GM23338 (cell line): Measurements from ENCODE around the gene HOXA10. TPM values are rescaled to one million over a fixed set of nuclear protein-coding genes. Genes with fewer than 3 reads are reported as not detected.

ENCODE experiments used
- ATAC-seq: fragments of 200-7000 bp; cut with Tn5 transposase; 3 replicates; pipeline ENCODE4 v1.9.1; 2020
- DNase-seq: peaks from one replicate; pipeline ENCODE4 v3.0.0-alpha.2; 2015; ENCODE audit warnings: low spot score
- H2AFZ ChIP-seq: fragments of 200-600 bp; sonication (generic); 2 replicates; pipeline ENCODE4 v1.8.0; 2016; ENCODE audit warnings: antibody characterized with exemption, mild to moderate bottlenecking, moderate library complexity
- H3F3A ChIP-seq: fragments of 200-600 bp; sonication (generic); replicated peaks from 2 replicates; pipeline ENCODE4 v1.8.0; 2017; ENCODE audit warnings: antibody characterized with exemption, mixed run types, low read depth
- H3K27ac ChIP-seq: fragments of 200-600 bp; sonication (generic); 2 replicates; pipeline ENCODE4 v1.6.1; 2016; ENCODE audit warnings: low read depth
- H3K27me3 ChIP-seq: fragments of 200-600 bp; sonication (generic); 2 replicates; pipeline ENCODE4 v1.8.0; 2016; ENCODE audit warnings: mild to moderate bottlenecking, mixed run types, moderate library complexity; ENCODE audit not compliant: insufficient read depth
- H3K36me3 ChIP-seq: fragments of 200-600 bp; sonication (generic); 2 replicates; pipeline ENCODE4 v1.8.0; 2016; ENCODE audit warnings: mild to moderate bottlenecking; ENCODE audit not compliant: insufficient read depth
- H3K4me1 ChIP-seq: fragments of 200-600 bp; sonication (generic); 2 replicates; pipeline ENCODE4 v1.8.0; 2016; ENCODE audit warnings: mild to moderate bottlenecking, moderate library complexity; ENCODE audit not compliant: insufficient read depth
- H3K4me2 ChIP-seq: fragments of 200-600 bp; sonication (generic); 2 replicates; pipeline ENCODE4 v1.7.1; 2017; ENCODE audit warnings: mixed run types
- H3K4me3 ChIP-seq: fragments of 200-600 bp; sonication (generic); 2 replicates; pipeline ENCODE4 v1.6.1; 2016; ENCODE audit warnings: mixed run types
- H3K79me2 ChIP-seq: fragments of 200-600 bp; sonication (generic); replicated peaks from 2 replicates; pipeline ENCODE4 v1.8.0; 2017; ENCODE audit warnings: mild to moderate bottlenecking; ENCODE audit not compliant: insufficient read depth
- H3K9me2 ChIP-seq: fragments of 200-600 bp; sonication (generic); 2 replicates; pipeline ENCODE4 v1.8.0; 2017; ENCODE audit not compliant: insufficient read depth
- H4K20me1 ChIP-seq: fragments of 200-600 bp; sonication (generic); replicated peaks from 2 replicates; pipeline ENCODE4 v1.8.0; 2017; ENCODE audit warnings: mild to moderate bottlenecking; ENCODE audit not compliant: insufficient read depth
- H3K27ac Mint-ChIP-seq: 2 replicates; pipeline ENCODE4 v1.8.0; 2020; ENCODE audit warnings: inconsistent platforms, mild to moderate bottlenecking, moderate library complexity, mixed read lengths
- H3K27me3 Mint-ChIP-seq: 3 replicates; pipeline ENCODE4 v1.8.0; 2022; ENCODE audit warnings: low read depth, mild to moderate bottlenecking, moderate library complexity, mixed read lengths, inconsistent platforms; ENCODE audit not compliant: insufficient read depth, poor library complexity
- H3K36me3 Mint-ChIP-seq: 3 replicates; pipeline ENCODE4 v1.8.0; 2021; ENCODE audit warnings: low read depth, mild to moderate bottlenecking, inconsistent platforms, moderate library complexity, mixed read lengths
- H3K4me1 Mint-ChIP-seq: 3 replicates; pipeline ENCODE4 v1.8.0; 2020; ENCODE audit warnings: mild to moderate bottlenecking, inconsistent platforms, mixed read lengths
- H3K4me3 Mint-ChIP-seq: 3 replicates; pipeline ENCODE4 v1.8.0; 2021; ENCODE audit warnings: moderate library complexity, mild to moderate bottlenecking, inconsistent platforms, mixed read lengths
- H3K9me3 Mint-ChIP-seq: 3 replicates; pipeline ENCODE4 v1.8.0; 2020; ENCODE audit warnings: moderate library complexity, mild to moderate bottlenecking, inconsistent platforms, mixed read lengths
- EZH2 ChIP-seq: fragments of 200-600 bp; sonication (generic); IDR thresholded peaks from one replicate; pipeline ENCODE4 v1.8.0; 2017; ENCODE audit warnings: antibody characterized with exemption, mild to moderate bottlenecking, low read depth; ENCODE audit not compliant: unreplicated experiment
- EZH2phosphoT487 ChIP-seq: fragments of 200-600 bp; sonication (generic); IDR thresholded peaks from one replicate; pipeline ENCODE4 v1.8.1; 2018; ENCODE audit warnings: antibody characterized with exemption; ENCODE audit not compliant: unreplicated experiment
- NANOG ChIP-seq: IDR thresholded peaks from 2 replicates; pipeline ENCODE4 v1.6.1; 2016; ENCODE audit warnings: antibody characterized with exemption, borderline replicate concordance
- POLR2AphosphoS5 ChIP-seq: IDR thresholded peaks from 2 replicates; pipeline ENCODE4 v1.6.1; 2016; ENCODE audit warnings: antibody characterized with exemption, low read depth
- ZNF114 ChIP-seq: fragments of 250-450 bp; sonication (Bioruptor Pico); IDR thresholded peaks from 2 replicates; pipeline ENCODE4 v1.5.0; 2020; ENCODE audit warnings: mild to moderate bottlenecking, moderate library complexity
- ZNF331 ChIP-seq: fragments of 250-450 bp; sonication (Bioruptor Pico); IDR thresholded peaks from 2 replicates; pipeline ENCODE4 v1.5.0; 2020; ENCODE audit warnings: low read depth, mild to moderate bottlenecking, moderate library complexity
- polyA plus RNA-seq: library from polyadenylated mRNA; unstranded; fragments of >200 nt; fragmentation: Nextera tagmentation; extraction: Ambion mirVana; gene quantifications from 2 replicates; pipeline ENCODE4 v1.2.1, GENCODE V29; 2016
- total RNA-seq: library from RNA; depleted of rRNA; stranded (reverse); fragments of >200 nt; shearing (Covaris generic); gene quantifications from 2 replicates; pipeline ENCODE4 v1.2.3, GENCODE V29; 2014
- TF ChIP-seq, protein P1 (sequence below): IDR thresholded peaks from 2 replicates; pipeline ENCODE4 v1.6.1; 2016; ENCODE audit warnings: antibody characterized with exemption
- TF ChIP-seq, protein P2 (sequence below): fragments of 250-450 bp; sonication (Bioruptor Pico); IDR thresholded peaks from 2 replicates; pipeline ENCODE4 v1.5.0; 2020; ENCODE audit warnings: mild to moderate bottlenecking, moderate library complexity
- TF ChIP-seq, protein P3 (sequence below): IDR thresholded peaks from one replicate; pipeline ENCODE4 v1.6.1; 2018; ENCODE audit warnings: antibody characterized with exemption; ENCODE audit not compliant: unreplicated experiment

Gene HOXA10
- total and polyA plus RNA-seq, 2 experiments from 2014 or later, result not detected

DNA sequence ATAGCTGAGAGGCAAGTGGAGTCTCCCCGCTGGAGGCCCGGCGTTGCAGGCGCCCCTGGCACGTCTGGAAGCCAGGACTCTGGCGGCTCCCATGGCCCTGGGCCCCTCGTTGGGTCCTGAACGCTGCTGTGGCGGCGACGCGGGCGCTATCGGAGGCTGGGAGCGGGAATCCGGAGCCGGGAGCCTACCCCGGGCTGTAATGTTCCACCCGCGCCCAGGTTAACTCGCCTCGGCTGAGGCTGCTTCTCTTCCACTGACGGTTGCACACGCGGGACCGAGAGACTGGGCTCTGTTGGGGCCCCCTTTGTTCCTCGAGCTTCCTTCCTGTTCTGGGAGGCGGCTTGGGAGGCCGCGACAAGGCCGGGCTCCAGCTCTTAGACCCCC is 29.3 kb downstream of the HOXA10 start (continued):
- TF ChIP-seq, protein P1, sequence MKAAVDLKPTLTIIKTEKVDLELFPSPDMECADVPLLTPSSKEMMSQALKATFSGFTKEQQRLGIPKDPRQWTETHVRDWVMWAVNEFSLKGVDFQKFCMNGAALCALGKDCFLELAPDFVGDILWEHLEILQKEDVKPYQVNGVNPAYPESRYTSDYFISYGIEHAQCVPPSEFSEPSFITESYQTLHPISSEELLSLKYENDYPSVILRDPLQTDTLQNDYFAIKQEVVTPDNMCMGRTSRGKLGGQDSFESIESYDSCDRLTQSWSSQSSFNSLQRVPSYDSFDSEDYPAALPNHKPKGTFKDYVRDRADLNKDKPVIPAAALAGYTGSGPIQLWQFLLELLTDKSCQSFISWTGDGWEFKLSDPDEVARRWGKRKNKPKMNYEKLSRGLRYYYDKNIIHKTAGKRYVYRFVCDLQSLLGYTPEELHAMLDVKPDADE, result no peak
- no peak for TF ChIP-seq NANOG
- no peak for TF ChIP-seq EZH2
- TF ChIP-seq, protein P2, sequence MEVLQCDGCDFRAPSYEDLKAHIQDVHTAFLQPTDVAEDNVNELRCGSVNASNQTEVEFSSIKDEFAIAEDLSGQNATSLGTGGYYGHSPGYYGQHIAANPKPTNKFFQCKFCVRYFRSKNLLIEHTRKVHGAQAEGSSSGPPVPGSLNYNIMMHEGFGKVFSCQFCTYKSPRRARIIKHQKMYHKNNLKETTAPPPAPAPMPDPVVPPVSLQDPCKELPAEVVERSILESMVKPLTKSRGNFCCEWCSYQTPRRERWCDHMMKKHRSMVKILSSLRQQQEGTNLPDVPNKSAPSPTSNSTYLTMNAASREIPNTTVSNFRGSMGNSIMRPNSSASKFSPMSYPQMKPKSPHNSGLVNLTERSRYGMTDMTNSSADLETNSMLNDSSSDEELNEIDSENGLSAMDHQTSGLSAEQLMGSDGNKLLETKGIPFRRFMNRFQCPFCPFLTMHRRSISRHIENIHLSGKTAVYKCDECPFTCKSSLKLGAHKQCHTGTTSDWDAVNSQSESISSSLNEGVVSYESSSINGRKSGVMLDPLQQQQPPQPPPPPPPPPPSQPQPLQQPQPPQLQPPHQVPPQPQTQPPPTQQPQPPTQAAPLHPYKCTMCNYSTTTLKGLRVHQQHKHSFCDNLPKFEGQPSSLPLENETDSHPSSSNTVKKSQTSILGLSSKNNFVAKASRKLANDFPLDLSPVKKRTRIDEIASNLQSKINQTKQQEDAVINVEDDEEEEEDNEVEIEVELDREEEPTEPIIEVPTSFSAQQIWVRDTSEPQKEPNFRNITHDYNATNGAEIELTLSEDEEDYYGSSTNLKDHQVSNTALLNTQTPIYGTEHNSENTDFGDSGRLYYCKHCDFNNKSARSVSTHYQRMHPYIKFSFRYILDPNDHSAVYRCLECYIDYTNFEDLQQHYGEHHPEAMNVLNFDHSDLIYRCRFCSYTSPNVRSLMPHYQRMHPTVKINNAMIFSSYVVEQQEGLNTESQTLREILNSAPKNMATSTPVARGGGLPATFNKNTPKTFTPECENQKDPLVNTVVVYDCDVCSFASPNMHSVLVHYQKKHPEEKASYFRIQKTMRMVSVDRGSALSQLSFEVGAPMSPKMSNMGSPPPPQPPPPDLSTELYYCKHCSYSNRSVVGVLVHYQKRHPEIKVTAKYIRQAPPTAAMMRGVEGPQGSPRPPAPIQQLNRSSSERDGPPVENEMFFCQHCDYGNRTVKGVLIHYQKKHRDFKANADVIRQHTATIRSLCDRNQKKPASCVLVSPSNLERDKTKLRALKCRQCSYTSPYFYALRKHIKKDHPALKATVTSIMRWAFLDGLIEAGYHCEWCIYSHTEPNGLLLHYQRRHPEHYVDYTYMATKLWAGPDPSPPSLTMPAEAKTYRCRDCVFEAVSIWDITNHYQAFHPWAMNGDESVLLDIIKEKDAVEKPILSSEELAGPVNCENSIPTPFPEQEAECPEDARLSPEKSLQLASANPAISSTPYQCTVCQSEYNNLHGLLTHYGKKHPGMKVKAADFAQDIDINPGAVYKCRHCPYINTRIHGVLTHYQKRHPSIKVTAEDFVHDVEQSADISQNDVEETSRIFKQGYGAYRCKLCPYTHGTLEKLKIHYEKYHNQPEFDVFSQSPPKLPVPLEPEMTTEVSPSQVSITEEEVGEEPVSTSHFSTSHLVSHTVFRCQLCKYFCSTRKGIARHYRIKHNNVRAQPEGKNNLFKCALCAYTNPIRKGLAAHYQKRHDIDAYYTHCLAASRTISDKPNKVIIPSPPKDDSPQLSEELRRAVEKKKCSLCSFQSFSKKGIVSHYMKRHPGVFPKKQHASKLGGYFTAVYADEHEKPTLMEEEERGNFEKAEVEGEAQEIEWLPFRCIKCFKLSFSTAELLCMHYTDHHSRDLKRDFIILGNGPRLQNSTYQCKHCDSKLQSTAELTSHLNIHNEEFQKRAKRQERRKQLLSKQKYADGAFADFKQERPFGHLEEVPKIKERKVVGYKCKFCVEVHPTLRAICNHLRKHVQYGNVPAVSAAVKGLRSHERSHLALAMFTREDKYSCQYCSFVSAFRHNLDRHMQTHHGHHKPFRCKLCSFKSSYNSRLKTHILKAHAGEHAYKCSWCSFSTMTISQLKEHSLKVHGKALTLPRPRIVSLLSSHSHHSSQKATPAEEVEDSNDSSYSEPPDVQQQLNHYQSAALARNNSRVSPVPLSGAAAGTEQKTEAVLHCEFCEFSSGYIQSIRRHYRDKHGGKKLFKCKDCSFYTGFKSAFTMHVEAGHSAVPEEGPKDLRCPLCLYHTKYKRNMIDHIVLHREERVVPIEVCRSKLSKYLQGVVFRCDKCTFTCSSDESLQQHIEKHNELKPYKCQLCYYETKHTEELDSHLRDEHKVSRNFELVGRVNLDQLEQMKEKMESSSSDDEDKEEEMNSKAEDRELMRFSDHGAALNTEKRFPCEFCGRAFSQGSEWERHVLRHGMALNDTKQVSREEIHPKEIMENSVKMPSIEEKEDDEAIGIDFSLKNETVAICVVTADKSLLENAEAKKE, result no peak
- TF ChIP-seq ZNF114, result no peak
- no peak for TF ChIP-seq POLR2AphosphoS5

DNA sequence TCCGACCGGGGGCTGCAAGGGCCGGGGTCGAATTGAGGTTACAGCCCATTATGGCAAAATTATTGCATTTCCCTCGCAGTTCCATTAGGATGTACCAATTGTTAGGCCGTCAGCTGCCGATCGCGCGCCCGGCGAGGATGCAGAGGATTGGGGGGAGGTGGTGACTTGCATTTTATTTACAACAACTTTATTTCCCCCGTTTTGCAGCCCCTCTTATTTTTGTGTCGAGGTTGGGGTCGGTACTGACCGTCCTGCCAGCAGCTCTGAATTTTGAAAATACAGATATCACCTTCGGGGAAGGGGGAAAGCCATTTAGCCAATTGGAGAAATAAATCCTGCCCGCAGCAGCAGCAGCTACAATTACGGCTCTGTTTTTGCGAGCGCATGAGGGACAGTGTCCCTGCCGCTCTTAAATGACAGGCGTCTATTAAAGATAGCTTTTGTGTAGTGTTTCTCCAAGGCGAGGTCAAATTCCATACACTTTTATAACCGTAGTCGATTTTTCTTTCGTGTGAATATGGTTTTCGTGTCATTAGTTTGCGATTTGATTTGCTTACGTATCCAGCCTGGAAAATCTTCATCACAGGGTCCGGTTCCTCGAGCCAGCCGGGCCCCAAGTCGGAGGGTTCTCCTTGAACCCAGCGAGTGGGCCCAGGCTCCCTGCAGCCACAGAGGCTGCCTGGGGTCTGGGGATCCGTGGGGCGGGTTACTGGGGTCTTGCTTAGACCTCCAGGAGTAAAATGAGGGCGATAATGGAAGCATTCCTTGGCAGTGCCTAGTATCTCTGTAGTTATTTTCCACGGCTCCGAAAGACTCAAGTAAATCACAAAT is 30.0 kb downstream of the HOXA10 start:
- ATAC-seq, result no peak
- Histone ChIP-seq H3F3A (peaks cover 40% of the 10 kb centered on the region), H4K20me1 (peaks cover 42% of the 10 kb centered on the region), H3K4me3 (no peak overlapping the region), H2AFZ (no peak overlapping the region), H3K79me2 (no peaks in the 10 kb centered on the region), H3K27ac (no peak overlapping the region), H3K4me2 (no peak overlapping the region; the same call in 1 of the 2 replicates), H3K4me1 (peaks cover 40% of the 10 kb centered on the region), H3K36me3 (no peaks in the 10 kb centered on the region), H3K27me3 (peaks cover 100% of the 10 kb centered on the region), H3K9me2 (no peaks in the 10 kb centered on the region)
- DNase-seq, result no peak
- TF ChIP-seq EZH2phosphoT487 (no peak), NANOG (no peak), EZH2 (peak; percentile 57), ZNF331 (CRISPR knock-in tag) (no peak)
- TF ChIP-seq, protein P3, sequence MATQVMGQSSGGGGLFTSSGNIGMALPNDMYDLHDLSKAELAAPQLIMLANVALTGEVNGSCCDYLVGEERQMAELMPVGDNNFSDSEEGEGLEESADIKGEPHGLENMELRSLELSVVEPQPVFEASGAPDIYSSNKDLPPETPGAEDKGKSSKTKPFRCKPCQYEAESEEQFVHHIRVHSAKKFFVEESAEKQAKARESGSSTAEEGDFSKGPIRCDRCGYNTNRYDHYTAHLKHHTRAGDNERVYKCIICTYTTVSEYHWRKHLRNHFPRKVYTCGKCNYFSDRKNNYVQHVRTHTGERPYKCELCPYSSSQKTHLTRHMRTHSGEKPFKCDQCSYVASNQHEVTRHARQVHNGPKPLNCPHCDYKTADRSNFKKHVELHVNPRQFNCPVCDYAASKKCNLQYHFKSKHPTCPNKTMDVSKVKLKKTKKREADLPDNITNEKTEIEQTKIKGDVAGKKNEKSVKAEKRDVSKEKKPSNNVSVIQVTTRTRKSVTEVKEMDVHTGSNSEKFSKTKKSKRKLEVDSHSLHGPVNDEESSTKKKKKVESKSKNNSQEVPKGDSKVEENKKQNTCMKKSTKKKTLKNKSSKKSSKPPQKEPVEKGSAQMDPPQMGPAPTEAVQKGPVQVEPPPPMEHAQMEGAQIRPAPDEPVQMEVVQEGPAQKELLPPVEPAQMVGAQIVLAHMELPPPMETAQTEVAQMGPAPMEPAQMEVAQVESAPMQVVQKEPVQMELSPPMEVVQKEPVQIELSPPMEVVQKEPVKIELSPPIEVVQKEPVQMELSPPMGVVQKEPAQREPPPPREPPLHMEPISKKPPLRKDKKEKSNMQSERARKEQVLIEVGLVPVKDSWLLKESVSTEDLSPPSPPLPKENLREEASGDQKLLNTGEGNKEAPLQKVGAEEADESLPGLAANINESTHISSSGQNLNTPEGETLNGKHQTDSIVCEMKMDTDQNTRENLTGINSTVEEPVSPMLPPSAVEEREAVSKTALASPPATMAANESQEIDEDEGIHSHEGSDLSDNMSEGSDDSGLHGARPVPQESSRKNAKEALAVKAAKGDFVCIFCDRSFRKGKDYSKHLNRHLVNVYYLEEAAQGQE, result no peak
- no peaks in the 10 kb centered on the region; the same call in 2 of the 3 replicates for H3K36me3 Mint-ChIP-seq
- peaks cover 28% of the 10 kb centered on the region for H3K9me3 Mint-ChIP-seq
- H3K4me1 Mint-ChIP-seq, result peaks cover 21% of the 10 kb centered on the region
- H3K27ac Mint-ChIP-seq, result no peak overlapping the region
- peaks cover 100% of the 10 kb centered on the region for H3K27me3 Mint-ChIP-seq
- 0 out of 3 replicates have a peak overlapping the region, but pooled peaks have one; percentile 19 for H3K4me3 Mint-ChIP-seq
